GM19324 (cell line): Measurements from ENCODE around the gene SPAG6.

ENCODE experiments used
- ATAC-seq: cut with Tn5 transposase; IDR thresholded peaks from one replicate; pipeline ENCODE4 v1.9.1; 2021; ENCODE audit warnings: mild to moderate bottlenecking, moderate library complexity; ENCODE audit not compliant: unreplicated experiment, low FRiP score

The SPAG6 gene

DNA sequence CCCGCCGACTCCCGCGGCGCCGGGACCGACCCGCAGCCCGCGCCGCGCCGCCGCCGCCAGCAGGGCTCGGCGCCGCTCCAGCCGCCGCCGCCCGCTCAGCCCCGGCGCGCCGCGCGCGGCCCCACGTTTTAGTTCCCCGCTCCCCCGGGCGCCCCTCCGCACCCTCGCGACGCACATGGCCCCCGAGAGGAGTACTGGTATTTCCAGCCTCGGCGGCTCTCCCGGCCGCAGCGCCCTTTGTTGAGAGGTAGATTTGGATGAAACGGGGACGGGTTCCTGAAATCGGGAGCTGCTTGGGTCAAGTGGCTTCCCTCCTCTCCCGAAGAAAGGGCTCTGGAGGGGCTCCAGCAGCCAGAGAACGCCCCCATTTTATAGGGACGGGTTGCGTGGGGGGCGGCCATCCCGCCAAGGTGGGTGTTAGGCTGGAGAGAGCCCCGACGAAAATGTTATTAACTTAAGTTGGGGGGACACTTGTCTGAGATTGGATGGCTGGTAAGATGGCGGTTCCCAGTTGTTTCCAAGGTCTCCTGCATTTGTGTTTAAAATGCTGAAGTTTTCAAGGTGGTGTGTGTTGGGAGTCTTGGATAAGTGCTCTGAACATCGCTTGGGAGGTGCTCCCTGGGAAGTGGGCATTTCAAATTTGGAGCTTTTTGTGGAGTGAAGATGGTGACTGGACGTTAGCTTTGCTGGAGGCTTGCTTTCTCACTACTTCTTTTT lies 23.2 kb upstream of the SPAG6 start:
- ATAC-seq = no peak

DNA sequence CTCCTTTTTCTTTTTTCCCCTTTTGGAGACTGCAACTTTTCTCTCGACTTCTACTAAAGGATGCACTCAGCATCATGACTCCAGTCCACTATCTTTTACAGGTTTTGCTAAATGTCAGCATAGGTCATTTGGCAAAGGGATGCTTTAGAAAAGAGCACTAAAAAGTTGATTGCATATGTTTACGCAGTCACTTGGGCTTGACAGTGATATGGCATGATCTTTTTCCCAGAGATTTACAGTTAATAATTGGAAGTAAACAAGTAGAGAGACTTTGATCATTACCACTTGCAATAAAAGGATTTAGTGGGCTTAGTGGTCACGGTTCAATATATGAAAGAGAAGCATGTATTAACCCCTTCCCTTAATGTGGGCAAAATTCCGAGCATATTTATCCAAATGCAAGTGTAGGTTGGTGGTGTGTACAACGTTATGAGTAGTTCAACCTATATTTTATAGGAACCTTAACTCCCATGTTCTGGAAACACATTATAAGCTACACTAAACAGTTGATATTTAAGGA lies 22.6 kb upstream of the SPAG6 start:
- no peak for ATAC-seq

DNA sequence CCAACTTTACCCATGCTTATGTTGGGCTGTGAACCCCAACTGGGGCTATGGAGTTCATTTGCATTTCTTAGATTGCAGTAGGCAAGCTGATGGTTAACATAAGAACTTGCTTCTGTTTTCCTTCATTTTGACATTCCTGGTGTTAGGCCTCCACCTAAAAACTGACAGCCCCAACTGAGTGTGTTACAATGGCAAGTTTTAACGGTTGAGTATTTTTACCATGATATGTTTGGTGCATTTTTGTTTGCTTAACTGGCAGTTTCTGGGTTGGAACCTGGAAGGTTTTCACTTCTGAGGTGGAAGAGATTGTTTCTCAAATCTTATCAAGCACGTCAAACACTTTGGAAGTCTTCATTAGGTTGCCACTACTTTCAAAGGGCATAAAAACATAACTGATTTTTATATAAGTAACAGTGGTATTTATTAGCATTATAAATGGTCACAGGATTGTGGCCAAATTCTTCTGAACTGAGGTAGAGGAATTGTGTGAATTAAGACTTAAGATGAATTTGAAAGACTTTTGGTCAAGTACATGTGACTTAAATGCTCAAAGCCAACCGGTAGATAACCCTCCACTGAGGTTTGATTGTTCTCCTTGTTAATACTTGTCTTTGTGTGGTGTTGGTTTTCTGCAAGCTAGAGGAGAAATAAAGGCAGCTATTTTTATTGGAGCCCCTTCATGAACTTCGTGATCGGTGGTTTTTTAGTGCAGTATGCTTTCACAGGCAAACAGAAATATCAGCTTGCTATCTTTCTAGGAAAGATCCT lies 21.6 kb upstream of the SPAG6 start:
- no peak for ATAC-seq

DNA sequence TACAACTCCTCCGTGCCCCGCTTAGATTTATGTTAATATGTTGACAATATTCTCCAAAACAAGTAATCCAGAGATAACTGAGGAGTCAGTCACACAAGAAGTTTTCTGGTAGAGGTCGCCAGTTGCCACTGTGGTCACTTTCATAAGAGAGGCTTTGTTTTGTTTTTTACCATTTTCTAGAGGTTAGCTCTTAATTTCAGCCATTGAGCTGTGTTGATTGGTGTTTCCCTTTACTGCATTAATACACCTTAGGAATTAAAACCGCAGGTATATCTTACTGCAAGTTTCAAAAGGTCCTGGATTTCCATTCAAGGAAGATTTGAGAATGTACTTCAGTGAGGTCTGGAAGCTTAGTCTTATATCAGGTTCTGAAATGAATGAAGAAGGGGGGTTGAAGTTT lies 20.9 kb upstream of the SPAG6 start:
- ATAC-seq = no peak

DNA sequence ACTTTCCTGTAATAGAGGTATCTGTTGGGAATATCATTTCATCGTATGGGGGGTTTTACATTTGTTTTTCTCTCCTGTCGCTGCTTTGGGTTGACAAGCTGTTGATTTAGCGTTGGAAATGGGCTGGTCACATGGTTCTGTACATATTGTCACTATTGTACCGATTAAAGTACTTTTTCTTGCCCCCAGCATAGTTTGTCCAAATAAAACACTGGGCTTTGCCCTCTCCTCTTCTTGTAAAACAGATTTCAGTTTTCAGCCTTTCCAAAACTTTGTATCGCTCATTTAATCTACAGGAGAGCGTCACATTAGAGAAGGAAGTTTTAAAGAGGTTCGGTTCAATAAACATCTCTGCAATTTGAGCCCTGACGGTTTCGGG lies 20.4 kb upstream of the SPAG6 start:
- ATAC-seq = no peak

DNA sequence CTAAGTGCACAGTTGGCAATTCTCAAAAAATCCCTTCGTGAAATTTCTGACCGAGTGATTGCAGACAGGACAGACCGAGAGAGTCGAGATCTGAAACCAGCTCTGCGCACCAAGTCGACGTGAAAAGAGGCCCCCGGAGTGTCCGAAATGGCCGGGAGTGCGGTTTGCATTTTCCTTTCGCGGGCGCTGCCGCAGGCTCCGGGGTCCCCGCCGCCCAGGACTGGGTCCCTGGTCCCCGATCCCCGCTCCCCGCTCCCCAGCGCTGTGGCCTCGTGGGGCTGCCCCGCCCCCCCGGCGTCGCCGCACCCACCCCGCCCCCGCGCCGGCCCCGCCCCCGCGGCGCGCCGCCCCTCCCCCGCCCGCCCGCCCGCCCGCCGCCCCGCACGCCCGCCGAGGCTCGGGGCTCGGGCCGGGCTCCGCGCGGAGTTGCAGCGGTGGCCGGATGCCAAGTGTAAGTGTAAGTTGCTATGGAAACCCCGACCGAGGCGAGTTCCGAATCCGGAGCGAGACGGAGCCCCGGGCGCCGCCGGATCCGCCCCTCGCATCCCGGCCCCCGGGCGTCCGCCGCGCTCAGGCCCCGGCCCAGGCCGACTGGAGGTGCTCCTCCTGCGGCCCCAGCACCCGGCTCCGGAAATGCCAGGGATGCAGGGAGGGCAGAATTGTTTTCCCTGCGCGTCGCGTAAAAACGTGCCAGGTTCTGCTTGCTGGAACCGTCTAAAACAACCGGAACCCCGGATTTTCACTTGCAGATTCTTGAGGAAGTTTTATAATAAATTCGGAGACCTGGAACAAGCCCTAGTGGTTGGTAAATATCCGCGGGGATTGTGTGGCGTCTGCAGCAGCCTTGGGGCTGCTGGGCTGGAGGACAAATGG lies 19.8 kb upstream of the SPAG6 start:
- ATAC-seq = peak; percentile 61

DNA sequence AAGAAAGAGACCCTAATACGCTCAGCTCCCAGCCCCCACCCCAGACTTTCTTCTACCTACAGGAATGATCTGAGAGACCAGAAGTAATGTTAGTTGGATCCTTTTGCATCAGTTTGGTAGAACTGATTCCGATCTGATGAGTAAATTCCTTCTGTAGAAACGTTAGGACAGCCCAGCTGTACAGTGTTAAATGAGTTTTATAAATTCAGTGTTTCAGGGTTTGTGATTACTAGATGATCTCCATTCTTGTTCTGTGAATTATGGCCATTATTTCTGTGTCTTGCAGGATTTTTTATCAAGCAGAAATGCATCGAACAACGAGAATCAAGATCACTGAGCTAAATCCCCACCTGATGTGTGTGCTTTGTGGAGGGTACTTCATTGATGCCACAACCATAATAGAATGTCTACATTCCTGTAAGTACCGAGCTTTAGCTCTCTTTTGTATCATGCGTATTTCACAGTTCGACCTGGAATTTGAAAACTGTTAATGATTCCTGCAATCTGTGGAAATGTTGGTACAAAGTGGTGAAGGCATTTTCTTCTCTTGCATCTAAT lies 19.1 kb upstream of the SPAG6 start:
- no peak for ATAC-seq

DNA sequence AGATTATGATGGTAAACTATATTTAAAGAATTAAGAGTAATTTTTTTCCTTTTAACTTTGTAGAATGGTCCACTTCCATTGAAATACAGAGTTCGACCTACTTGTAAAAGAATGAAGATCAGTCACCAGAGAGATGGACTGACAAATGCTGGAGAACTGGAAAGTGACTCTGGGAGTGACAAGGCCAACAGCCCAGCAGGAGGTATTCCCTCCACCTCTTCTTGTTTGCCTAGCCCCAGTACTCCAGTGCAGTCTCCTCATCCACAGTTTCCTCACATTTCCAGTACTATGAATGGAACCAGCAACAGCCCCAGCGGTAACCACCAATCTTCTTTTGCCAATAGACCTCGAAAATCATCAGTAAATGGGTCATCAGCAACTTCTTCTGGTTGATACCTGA lies 16.1 kb upstream of the SPAG6 start:
- ATAC-seq = no peak

DNA sequence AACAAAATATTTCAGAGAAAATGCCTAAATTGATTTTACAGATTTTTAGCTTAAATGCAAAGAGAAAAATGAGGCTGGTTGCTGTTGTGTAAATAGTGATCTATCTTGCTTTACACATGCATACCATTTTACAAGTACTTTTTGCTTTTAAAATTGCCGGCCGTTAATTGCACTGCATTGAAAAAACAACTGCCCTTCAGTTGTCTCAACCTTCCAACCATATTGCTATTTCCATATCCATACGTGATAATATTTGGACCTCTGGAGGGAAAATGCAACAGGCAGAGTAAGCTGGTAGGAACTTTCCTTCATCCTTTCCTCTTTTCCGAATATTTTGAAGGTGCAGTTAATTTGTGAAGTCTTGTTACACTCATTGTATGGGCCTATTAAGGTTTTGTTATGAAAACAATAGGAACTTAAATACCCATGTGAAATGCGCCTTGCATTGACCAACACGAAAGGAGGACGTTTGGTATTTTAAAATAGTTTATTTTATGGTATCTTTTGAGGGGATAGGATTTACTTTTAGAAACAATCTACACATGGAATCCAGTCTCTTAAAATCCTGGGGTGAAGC lies 13.1 kb upstream of the SPAG6 start:
- ATAC-seq = no peak

DNA sequence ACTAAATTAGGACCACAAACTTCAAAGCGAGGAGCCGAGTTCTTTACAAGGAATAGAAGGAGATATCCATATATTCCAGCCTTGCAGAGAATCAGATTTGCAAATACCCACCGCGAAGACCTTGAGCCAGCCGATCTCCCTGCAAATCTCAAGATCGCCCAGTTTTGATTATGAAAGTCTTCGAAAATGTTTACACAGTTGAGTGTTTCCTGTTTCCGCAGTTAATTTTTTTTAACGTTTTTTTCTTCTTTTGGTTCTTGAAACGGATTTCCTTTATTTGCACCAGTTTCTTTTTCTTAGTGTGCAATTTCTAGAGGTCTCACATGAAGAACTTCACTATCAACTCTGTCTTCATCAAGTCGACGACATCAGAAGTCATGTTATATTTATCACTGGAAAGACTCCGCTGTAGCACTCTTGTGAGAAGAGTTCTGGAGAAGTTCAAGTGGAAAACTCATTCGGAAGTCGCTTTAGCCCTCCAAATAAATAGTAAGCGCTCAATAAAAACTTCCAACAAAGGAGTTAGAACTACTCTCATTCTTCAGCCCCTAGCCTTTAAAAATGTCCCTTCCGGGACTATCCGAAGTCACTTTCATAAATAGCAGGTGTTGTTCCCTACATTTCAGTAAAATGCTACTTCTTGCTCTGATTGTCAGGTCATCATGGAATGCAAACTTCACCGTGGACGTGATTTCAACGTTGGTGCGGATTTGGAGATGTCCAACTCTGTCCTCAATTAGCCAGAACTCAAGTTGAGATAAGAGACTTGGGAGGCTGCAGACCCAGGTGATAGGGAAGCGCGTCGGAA lies 11.9 kb upstream of the SPAG6 start:
- ATAC-seq = no peak

DNA sequence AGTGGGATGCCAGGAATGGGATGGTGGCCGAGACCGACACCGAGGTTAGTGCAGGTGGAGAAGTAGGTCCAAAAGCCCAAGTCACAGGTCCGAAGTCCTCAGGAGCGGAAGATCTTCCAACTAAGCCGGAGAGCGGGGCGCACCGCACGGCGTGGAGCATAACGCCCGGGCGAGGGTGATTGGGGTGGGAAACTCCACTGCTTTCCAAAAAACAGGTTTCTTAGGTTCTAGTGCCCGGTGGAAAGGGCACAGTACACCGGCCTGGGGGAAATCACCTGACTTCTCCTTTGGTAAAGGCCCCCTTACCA lies 11.4 kb upstream of the SPAG6 start:
- no peak for ATAC-seq

DNA sequence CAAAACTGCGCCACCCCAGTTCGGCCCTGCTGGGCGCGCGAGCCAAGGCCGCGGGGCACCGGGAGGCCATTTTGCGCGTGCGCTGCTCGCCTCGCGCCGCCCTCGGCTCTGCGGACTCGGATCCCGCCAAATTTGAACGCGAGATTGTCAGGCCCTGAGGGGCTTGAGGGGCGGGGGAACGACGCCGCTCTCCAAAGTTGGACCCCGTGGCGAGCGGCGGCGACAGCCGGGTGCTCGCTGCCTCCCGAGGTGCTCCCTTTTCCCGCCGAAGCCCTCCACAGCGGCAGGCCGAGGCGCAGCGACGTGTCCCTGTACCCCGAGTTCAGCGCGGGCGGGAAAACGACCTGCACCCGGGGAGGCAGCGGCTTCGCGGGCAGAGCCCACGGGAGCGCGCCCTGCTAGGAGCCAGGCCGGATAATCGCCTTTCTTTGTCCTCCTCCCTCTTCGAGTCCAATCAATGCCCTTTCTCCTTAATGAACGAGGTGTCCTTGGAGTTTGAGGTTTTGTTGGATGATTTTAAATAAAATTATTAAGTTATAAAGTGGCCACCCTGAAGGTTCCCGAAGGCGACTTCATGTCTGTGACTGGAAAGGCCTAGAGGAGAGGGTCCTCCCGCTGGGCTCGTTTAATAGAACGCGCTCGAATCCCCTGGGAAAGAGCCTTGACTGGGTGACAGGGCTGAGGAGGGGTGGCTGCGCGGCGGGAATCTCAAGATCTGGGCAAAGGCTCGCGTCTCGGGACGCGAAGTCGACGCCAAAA lies 10.7 kb upstream of the SPAG6 start:
- no peak for ATAC-seq

DNA sequence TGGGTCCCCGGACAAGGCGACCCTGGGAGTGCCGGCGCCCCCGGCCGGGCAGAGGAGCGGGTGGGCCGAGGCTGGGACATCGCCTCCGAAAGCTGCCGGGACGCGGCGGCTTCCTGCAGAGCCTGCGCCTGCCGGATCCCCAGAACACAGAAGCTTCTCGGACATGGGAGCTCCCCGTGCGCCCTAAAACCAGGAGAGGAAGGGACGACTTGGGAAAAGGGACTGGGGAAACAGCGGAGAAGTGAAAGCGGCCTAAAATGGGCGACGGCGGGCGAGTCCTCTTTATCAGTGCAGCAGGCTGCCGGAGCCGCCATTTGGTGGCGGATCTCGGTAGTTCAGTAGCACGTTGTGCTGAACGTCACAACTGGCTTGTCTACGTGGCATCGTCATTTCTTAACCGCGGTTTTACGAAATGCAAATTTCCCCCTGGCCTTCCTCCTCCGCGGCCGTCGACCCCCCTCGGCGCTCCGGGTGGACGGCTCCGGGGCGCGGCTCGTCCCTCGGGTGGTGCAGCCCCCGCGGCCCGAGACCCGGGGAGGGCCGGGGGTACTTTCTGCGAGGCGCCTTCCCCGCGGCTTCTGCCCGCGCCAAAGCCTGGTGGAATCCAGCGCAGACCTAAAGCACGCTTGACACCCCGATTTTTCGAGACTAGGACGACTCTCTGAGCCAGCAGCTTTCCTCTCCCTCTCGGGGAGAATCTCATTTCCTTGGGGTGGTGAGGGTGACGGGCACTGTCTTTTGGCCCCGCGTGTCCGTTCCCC lies 9.9 kb upstream of the SPAG6 start:
- ATAC-seq = no peak

DNA sequence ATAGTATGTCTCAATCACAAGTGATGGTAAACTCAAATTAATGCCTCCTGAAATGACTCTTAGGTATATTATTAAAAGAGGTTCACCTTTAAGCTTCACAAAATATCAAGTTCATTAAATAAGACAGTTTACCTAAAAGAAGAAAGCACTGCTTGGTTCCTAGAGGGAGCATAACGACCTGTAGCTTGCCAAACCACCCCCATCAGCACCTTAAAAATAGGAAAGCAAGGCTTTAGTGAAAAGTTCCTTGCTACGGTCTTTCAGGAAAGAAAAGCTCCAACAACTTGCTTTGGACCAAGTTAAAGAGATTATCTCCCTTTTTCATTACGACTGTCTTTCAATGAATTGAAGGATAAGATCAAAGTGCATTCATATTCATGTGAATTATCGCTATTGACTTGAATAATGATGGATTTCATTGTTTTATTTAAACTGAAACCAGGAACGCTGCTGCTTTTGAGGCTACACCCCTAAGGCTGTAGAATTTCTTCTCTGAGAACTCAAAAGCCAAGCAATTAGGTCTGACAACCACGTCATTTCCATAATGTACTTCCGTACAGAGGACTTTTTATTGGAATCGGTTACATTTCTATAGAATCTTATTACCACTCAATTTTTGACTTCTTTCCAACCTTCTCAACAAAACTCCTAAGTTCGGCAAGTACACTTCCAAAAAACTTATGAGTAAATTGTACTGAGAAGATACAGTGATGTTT lies 7.0 kb upstream of the SPAG6 start:
- ATAC-seq = no peak

DNA sequence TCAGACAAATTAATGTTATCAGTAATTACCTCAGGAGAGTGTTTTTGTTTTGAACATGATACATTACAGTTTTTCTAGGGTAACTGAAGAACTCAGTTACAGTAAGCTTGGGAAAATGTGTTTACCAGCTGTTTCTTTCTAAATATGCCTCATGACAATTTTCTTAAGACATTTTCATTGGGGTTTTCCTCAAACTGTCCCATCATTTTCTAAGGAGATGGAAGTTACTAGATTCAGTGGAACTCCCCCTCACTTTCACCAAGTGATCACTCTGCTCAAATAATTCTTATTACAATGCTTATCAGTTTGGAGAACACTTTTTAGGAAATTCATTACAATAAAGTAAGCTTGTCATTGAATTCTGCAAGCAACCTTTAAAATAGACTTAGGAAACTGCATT lies 6.4 kb upstream of the SPAG6 start:
- no peak for ATAC-seq

DNA sequence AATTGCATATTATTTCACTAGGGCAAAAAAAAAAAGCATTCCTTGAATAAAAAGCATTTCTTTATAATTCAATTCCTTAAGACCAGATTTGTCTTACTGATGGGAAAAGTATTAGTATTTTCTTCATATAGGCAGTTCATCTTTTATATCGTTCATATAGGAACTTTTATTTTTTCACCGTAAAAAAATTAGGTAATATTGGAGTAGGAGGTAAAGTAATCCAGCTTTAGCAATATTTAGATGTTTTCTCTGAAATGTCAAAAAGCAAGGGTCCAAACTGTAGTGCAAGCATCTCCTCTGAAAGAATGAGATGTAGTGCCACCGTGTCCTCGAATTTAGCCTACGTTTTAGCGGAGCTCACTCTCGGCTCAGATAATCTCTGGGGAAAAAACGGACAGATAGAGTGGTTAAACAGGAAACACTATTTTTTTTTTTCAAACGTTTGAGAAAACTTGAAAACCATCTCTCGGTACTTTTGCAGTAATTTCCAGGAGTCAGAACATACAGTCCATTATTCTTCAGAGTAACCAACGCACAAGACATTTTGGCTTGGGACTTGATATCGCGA lies 5.5 kb upstream of the SPAG6 start:
- no peak for ATAC-seq
